Fibroblast of upper back skin (primary cell): ENCODE results near the gene EGFL7.

ENCODE experiments used
- DNase-seq: peaks from one replicate; pipeline ENCODE4 v3.0.0-alpha.2; 2013

The EGFL7 gene

DNA sequence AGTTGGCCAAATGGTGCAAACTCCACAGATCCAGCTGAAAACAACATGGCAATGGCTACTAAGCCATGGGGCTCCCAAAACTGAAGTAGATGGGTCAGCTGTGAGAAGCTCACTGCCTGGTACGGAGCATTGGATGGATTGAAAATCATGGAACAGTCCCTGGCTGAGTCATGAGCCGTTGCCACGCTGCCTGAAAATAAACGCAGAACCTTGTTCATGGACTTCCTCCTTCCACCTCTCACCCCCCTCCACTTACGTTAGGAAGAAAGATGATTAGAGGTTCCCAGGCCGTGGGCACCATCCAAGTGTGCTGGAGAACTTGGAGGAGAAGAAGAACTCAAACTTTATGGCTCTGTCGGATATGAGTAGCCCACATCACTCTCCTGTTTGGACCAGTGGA lies 42.8 kb downstream of the EGFL7 start:
- DNase-seq, result no peak

DNA sequence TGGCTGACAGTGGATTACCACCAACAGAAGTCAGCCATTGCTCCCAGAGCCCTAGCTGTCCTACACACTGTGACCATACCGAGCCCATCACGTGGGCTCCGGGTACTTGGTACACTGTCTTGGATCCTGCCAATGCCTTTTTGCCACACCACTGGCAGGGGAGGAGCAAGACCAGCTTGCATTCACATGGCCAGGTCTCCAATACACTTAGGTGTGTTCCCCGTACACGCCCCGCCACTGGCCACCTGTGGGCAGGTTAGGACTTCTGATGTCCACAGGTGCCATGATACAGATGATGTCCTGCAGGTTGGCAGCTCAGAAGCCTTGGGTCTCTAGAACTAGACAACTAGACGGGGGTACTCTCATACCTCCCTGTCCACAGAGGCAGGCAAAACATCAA lies 44.3 kb downstream of the EGFL7 start:
- no peak for DNase-seq

DNA sequence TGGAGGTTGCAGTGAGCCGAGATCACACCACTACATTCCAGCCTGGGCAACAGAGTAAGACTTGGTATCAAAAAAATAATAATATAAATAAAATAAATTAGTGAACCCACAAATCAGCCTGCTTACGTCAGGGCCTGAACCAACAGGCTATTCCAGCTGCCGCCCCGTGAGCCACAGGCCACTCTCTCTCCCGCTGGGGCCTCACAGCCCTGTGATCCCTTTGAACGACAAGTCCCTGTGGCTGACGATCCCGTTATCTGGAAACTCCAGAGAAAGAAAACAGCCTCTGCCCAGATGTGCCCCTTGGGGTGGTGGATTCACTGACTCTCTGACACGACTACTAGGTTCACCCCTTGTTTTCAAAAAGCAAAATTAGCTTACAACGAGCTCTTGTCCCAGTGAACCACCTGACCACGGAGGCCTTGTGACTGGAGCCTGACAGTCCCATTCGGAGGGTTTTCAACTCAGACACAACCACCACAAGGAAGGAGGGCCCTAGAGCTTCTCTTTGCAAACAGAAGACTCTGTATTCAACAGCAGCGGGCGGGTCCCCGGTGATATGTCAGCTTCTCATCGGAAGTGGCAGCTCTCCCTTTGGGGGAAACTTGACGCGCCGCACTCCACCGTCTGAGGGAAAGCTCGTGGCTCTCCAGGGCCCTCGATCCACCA lies 45.3 kb downstream of the EGFL7 start:
- DNase-seq, result no peak

DNA sequence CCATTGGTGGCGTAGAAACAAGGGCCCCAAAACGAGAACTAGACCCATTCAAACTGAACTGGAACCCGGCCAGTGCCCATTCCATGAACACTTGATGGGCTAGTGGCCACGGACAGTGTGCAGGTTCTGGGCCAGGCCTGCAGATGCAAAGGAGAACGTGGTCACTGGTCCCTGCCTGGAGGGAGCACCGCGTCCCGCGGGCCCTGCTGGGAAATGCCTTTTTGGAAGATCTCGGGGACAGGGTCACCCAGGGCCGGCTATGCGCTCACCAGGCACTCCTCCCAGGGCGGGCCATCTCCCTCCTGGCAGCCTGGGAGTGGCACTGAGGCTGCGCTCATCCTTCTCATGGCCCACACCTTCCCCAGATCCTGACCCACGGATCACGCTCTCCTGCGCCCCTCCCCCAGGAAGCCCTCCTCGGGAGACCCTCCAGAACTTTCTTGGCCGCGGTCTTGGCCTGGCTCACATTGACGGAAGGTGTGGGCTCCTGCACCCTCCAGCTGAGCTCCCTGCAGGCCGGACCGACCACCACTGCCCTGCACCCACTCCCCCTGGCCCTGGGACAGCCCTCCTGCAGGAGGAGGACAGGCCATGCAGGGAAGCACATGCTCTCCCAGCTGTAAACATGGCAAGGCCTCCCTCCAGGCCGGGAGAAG lies 46.9 kb downstream of the EGFL7 start:
- no peak for DNase-seq

- DNase-seq, result no peak
Observed at GRCh38 chr9:136710543-136710942, 47.8 kb downstream of the EGFL7 start.

DNA sequence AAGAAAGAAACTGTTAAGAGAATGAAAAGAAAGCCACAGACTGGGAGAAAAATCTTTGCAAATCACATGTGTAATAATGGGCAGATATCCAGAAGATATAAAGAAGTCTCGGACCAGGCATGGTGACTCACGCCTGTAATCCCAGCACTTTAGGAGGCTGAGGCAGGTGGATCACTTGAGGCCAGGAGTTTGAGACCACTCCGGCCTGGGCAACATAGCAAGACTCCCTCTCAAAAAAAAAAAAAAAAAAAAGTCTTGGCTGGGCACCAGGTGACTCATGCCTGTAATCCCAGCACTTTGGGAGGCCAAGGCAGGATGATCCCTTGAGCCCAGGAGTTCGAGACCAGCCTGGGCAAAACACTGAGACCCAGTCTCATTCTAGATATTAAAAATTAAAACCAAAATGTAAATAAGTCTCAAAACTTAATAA lies 48.5 kb downstream of the EGFL7 start:
- peak; percentile 59 for DNase-seq

- DNase-seq, result no peak
Observed at GRCh38 chr9:136711751-136712689, 49.3 kb downstream of the EGFL7 start, which contains the start of gene DIPK1B. TSS of gene DIPK1B (plus strand) at chr9:136712572. CDS start at chr9:136712666, 94 bp downstream.

GRCh38 chr9:136712690-136713544 lies 50.2 kb downstream of the EGFL7 start:
- no peak for DNase-seq

- DNase-seq, result no peak
Observed at GRCh38 chr9:136713550-136713949, 50.8 kb downstream of the EGFL7 start.

DNA sequence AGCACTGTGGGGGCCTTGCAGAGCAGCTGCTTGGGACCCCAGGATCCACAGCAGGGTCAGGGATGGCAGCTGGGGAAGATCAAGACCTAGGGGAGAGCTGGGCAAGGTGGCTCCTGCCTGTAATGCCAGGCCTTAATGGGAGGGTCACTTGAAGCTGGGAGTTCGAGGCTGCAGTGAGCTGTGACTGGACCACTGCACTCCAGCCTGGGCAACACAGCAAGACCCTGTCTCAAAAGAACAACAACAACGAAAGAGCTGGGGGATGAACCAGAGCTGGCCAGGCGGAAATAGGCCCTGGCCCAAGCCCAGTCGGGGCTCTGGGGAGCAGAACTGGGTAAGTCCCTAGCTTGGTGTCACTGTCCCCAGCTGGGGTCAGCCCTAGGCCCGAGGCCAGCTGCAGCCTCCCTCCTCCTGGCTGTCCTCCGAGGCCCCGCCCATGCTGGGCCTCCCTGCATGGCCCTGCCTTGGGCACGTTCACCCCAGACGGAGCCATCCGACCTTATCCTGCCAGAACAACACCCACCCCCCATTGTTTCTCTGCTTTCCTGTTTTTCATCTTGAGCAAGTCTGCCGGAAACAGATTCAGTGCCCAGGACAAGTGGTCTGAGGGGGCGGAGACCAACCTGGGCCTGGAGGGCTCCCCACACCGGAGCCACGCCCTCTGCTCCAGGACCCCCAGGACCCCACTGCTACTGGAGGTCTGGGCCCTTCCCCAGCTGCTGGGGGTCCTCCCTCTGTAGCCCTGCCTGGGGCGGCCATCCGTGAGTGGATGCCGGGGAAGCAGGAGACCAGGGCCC lies 51.6 kb downstream of the EGFL7 start:
- no peak for DNase-seq

DNA sequence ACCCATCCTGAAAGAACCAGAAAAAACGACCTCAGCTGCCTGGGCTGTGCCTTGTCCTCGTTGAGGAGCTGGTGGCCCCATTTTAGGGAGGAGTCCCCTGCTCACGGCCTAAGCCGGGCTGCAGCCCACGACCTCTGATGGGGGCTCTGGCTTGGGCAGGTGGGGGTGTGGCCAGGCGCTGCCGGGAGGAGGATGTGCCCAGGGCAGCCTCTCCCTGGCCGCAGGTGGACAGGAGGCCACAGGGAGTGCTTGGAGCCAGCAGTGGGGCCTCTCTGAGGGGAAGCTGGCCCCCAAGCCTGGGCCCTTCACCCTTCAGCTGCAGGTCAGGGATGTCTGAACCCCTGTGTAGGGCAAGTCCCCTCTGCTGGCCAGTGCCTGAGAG lies 52.2 kb downstream of the EGFL7 start:
- no peak for DNase-seq

- DNase-seq, result no peak
Observed at GRCh38 chr9:136717399-136717798, 54.7 kb downstream of the EGFL7 start.

DNA sequence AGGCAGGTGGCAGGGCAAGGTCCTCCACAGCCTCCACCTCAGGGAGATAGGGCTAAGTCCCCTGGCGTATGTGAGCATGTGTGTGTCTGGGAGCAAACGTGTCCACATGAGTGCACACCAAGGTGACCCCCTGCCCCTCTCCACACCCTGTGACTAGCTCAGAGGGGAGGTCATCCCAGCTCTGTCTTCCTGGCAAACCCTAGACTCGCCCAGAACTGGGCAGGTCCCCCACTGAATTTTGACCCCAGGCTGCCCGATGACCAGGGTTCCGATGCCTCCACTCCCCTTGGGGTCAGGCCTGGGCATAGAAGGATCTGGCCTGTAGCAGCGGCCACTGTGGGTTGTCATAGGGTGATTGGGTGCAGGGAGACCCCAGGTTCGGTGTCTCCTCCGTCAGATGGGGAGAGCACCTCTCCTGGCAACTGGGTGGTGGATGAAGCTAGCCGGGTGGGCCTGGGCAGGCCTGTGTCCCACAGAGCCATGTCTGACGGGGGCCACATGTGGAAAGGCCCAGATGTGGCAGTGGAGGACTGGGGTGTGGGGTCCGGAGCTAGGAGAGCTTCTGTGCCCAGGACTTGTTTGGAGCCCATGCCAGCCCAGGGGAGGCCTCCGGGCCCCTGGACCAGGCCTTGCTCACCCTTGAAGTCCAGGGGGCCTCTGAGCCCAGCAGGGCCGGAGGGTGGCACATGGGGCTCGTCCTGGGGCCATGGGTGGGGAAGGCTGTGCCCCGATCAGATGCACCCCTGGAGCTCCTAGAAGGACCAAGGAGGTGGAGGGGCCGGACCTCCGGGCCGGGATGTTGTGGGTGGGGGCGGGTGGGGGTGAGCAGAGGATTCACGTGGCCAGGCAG lies 55.9 kb downstream of the EGFL7 start:
- DNase-seq, result no peak

- no peak for DNase-seq
Observed at GRCh38 chr9:136719195-136719880, 56.6 kb downstream of the EGFL7 start.

- DNase-seq, result peak; percentile 45
Observed at GRCh38 chr9:136720251-136720897, 57.7 kb downstream of the EGFL7 start.

GRCh38 chr9:136720898-136721338 lies 58.2 kb downstream of the EGFL7 start:
- DNase-seq, result no peak

DNA sequence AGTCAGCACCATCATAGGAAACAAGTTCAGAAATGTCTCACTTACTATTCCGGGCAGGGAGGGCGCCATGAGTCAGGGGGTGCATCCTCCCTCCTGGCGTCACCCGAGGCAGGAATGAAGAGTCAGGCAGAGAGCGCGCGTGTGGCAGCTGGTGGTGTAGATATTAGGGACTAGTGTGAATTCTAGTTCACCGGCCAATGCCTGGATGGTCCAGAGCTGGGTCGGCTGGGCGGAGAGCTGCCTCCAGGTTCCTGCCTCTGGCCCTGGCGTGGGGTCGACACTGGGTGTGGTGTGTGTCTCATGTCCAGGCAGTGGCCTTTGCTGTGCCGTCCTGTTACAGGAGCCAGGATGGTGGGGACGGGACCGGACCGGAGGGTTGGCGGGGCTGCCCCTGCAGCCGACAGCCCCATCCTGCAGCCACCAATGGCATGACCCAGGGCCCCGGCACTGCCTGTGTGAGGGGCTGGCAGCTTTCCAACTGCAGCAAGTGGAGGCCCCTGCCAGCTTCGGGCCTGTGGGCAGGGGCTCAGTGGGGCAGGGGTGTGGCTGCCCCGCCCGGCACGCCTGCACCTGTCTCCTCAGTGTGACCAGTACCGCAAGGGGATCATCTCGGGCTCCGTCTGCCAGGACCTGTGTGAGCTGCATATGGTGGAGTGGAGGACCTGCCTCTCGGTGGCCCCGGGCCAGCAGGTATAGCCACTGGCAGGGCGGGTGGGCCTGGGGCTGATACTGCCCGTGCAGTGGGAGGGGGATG lies 58.8 kb downstream of the EGFL7 start:
- DNase-seq, result no peak
